Measurements from ENCODE around the gene RUFY3.
A peak's percentile ranks its signal among the peaks of the same experiment; 100 is the strongest.
"Not testable (repeated sequence)": the region's sequence is repeated elsewhere in the genome, so short reads cannot be mapped to it uniquely, and the experiment has no call there.

The RUFY3 gene

GRCh38 chr4:70721747-70722146 is at the start of gene RUFY3:
TSS of gene RUFY3 (plus strand) at chr4:70721964. CDS start at chr4:70722574, 610 bp downstream.
- no peak for DNase-seq

GRCh38 chr4:70674191-70674590 is 47.6 kb upstream of the RUFY3 start:
- DNase-seq = no peak

GRCh38 chr4:70674731-70675130 is 47.0 kb upstream of the RUFY3 start:
- DNase-seq = no peak

GRCh38 chr4:70676554-70677090 is 45.1 kb upstream of the RUFY3 start:
- DNase-seq = no peak

- no peak for DNase-seq
Measured at GRCh38 chr4:70678383-70678999, 43.3 kb upstream of the RUFY3 start.

- no peak for DNase-seq
Measured at GRCh38 chr4:70680934-70681333, 40.8 kb upstream of the RUFY3 start.

GRCh38 chr4:70681704-70682103 is 40.1 kb upstream of the RUFY3 start:
- no peak for DNase-seq

GRCh38 chr4:70682142-70682541 is 39.6 kb upstream of the RUFY3 start:
- DNase-seq = not testable (repeated sequence)

- no peak for DNase-seq
Measured at GRCh38 chr4:70687392-70687791, 34.4 kb upstream of the RUFY3 start.

GRCh38 chr4:70687821-70688794 is 33.7 kb upstream of the RUFY3 start, which contains the start of gene UTP3:
TSS of gene UTP3 (plus strand) at chr4:70688532. CDS start at chr4:70688678, 146 bp downstream.
- DNase-seq = peak; percentile 98

GRCh38 chr4:70688795-70689231 is 33.0 kb upstream of the RUFY3 start:
- no peak for DNase-seq

- peak; percentile 81 for DNase-seq
Measured at GRCh38 chr4:70691661-70692060, 30.1 kb upstream of the RUFY3 start.

- not testable (repeated sequence) for DNase-seq
Measured at GRCh38 chr4:70694633-70695032, 27.1 kb upstream of the RUFY3 start.

- DNase-seq = not testable (repeated sequence)
Measured at GRCh38 chr4:70698435-70698834, 23.3 kb upstream of the RUFY3 start.

GRCh38 chr4:70700712-70701111 is 21.1 kb upstream of the RUFY3 start:
- DNase-seq = no peak

GRCh38 chr4:70701271-70701670 is 20.5 kb upstream of the RUFY3 start:
- DNase-seq = no peak

GRCh38 chr4:70702592-70702991 is 19.2 kb upstream of the RUFY3 start:
- not testable (repeated sequence) for DNase-seq

GRCh38 chr4:70703619-70704214 is 18.0 kb upstream of the RUFY3 start:
- DNase-seq = peak; percentile 26

GRCh38 chr4:70704215-70704930 is 17.4 kb upstream of the RUFY3 start:
- peak; percentile 73 for DNase-seq

- no peak for DNase-seq
Measured at GRCh38 chr4:70704931-70705182, 16.9 kb upstream of the RUFY3 start.

- DNase-seq = peak; percentile 84
Measured at GRCh38 chr4:70705183-70706043, 16.4 kb upstream of the RUFY3 start.

GRCh38 chr4:70706044-70706461 is 15.7 kb upstream of the RUFY3 start:
- DNase-seq = no peak

Measured in inflammatory macrophage treated with lipopolysaccharide for 4 hours (primary cell).